GM13977 (cell line): ENCODE measurements around the gene ORAI1.
A peak's percentile ranks its signal among the peaks of the same experiment; 100 is the strongest.
"Not testable (repeated sequence)": the region's sequence is repeated elsewhere in the genome, so short reads cannot be mapped to it uniquely, and the experiment has no call there.

Experiments
- DNase-seq: peaks from one replicate; pipeline ENCODE4 v3.0.0; 2012; ENCODE audit warnings: low spot score
- in situ Hi-C: fragments of 300-500 bp; cut with MboI; formaldehyde crosslinking; loops from one replicate; pipeline ENCODE4 v1.12.0; 2022; ENCODE audit warnings: low sequenced_read_pairs, low pct_unique_long_range_greater_than_20kb, mixed read lengths, inconsistent platforms; ENCODE audit not compliant: unreplicated experiment
- TF ChIP-seq, protein P1 (sequence below): IDR thresholded peaks from 2 replicates; pipeline ENCODE4 v1.5.1; 2012; ENCODE audit warnings: mild to moderate bottlenecking, control low read depth; ENCODE audit not compliant: insufficient read depth; ENCODE audit errors: extremely low read depth, missing control alignments

Gene ORAI1

GRCh38 chr12:121620333-121620891, 5.9 kb upstream of the ORAI1 start:
- TF ChIP-seq, protein P1, sequence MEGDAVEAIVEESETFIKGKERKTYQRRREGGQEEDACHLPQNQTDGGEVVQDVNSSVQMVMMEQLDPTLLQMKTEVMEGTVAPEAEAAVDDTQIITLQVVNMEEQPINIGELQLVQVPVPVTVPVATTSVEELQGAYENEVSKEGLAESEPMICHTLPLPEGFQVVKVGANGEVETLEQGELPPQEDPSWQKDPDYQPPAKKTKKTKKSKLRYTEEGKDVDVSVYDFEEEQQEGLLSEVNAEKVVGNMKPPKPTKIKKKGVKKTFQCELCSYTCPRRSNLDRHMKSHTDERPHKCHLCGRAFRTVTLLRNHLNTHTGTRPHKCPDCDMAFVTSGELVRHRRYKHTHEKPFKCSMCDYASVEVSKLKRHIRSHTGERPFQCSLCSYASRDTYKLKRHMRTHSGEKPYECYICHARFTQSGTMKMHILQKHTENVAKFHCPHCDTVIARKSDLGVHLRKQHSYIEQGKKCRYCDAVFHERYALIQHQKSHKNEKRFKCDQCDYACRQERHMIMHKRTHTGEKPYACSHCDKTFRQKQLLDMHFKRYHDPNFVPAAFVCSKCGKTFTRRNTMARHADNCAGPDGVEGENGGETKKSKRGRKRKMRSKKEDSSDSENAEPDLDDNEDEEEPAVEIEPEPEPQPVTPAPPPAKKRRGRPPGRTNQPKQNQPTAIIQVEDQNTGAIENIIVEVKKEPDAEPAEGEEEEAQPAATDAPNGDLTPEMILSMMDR: no peak
- in situ Hi-C loops: loop anchor here (10.0 kb wide), 1 partner anchor 54 kb away; no protein-coding TSS in a partner anchor
- no peak for DNase-seq

- peak; percentile 80 for DNase-seq
- TF ChIP-seq, protein P1: peak; percentile 31
These were observed 717 bp downstream of the ORAI1 start for GRCh38 chr12:121626853-121627640.

DNA sequence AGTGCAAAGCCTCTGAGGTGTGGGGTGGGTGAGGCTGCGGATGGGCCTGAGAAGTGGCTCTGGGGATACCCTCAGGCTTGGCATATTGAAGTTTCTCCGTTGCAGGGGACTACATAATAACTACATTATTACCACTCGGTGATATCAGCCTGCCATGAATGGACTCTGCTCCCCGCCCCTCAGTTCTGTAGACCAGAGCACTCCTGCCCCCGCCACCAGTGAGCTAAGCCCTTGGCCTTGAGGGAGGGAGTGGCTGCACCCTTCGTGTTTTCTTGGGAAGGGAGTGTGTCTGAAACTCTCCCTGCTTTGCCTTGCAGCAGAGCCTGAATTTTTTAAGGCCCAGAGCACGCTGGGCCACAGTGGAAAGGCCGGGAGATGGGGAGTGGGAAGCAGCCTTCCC, 1.7 kb downstream of the ORAI1 start:
- in situ Hi-C loops: loop anchor here (10.0 kb wide), 1 partner anchor 47 kb away; no protein-coding TSS in a partner anchor
- TF ChIP-seq, protein P1: no peak
- no peak for DNase-seq

More at GRCh38 chr12:121626853-121627640, 717 bp downstream of the ORAI1 start:
- in situ Hi-C loops: loop anchor here (10.0 kb wide), 1 partner anchor 48 kb away; no protein-coding TSS in a partner anchor

GRCh38 chr12:121628536-121628935, 2.2 kb downstream of the ORAI1 start:
- DNase-seq: no peak
- TF ChIP-seq, protein P1: no peak
- in situ Hi-C loops: loop anchor here (10.0 kb wide), 1 partner anchor 46 kb away; no protein-coding TSS in a partner anchor

GRCh38 chr12:121630791-121631355, 4.5 kb downstream of the ORAI1 start:
- TF ChIP-seq, protein P1: no peak
- in situ Hi-C loops: no loop called here
- no peak for DNase-seq

GRCh38 chr12:121632069-121632970, 6.0 kb downstream of the ORAI1 start:
- in situ Hi-C loops: no loop called here
- no peak for DNase-seq
- TF ChIP-seq, protein P1: no peak

- DNase-seq, in situ Hi-C loops: not testable (repeated sequence)
These were observed 7.5 kb downstream of the ORAI1 start for GRCh38 chr12:121633833-121634196.
